GM12878 (cell line): ENCODE measurements around the gene CXorf38. TPM values are rescaled to one million over a fixed set of nuclear protein-coding genes. Genes with fewer than 3 reads are reported as not detected.

Experiments used
- ATAC-seq: fragments of 200-7000 bp; cut with Tn5 transposase; 3 replicates; pipeline ENCODE4 v1.9.1; 2020; ENCODE audit warnings: mild to moderate bottlenecking, moderate library complexity
- BruUV-seq: library from RNA; stranded (reverse); fragments of 400-500 nt; replicated peaks from 2 replicates; lab custom pipeline; 2021; lab: Mats Ljungman, UMichigan
- CTCF ChIA-PET: fragments of 300-600 bp; sonication (Branson Sonifier 250); formaldehyde crosslinking; extraction: SDS; loops from one replicate; lab custom pipeline; 2021; ENCODE audit warnings: inconsistent platforms; lab: Yijun Ruan, JAX
- POLR2A ChIA-PET: fragments of 350-600 bp; formaldehyde crosslinking; extraction: SDS; loops from one replicate; lab custom pipeline; 2021; ENCODE audit warnings: inconsistent platforms; lab: Charles Lee
- RAD21 ChIA-PET: fragments of 300-600 bp; sonication (Branson Sonifier 250); formaldehyde crosslinking; loops from one replicate; lab custom pipeline; 2023; ENCODE audit warnings: antibody characterized with exemption; ENCODE audit not compliant: unreplicated experiment; lab: Charles Lee
- SMC1A ChIA-PET: fragments of 300-600 bp; sonication (Branson Sonifier 250); formaldehyde crosslinking; loops from one replicate; lab custom pipeline; 2023; ENCODE audit not compliant: unreplicated experiment, uncharacterized antibody; lab: Charles Lee
- DNase-seq: peaks from one replicate; pipeline ENCODE4 v3.0.0-alpha.2; 2011; ENCODE audit warnings: low read depth, low spot score
- FAIRE-seq: peaks from 3 replicates; lab custom pipeline; 2011; peaks lifted over from hg19 to GRCh38; lab: Jason Lieb, UNC
- H2AFZ ChIP-seq: 2 replicates; pipeline ENCODE4 v1.6.0; 2011; ENCODE audit warnings: low read depth, low read length, control low read depth; ENCODE audit not compliant: control insufficient read depth
- H3K27ac ChIP-seq: 2 replicates; pipeline ENCODE4 v1.5.1; 2011; ENCODE audit warnings: control low read depth; ENCODE audit not compliant: control insufficient read depth, insufficient read depth
- H3K27me3 ChIP-seq, 2 experiments: replicated peaks in 1 of 2; 2 replicates each; pipeline versions ENCODE4 v1.6.0 to v1.6.1; 2011; ENCODE audit warnings: low read length in 1 of 2; ENCODE audit not compliant: control insufficient read depth in 2 of 2, insufficient read depth in 2 of 2
- H3K36me3 ChIP-seq, 2 experiments: 2 replicates each; pipeline ENCODE4 v1.5.1; 2011; ENCODE audit warnings: low read length in 1 of 2; ENCODE audit not compliant: control insufficient read depth in 2 of 2, insufficient read depth in 2 of 2
- H3K4me1 ChIP-seq: 2 replicates; pipeline ENCODE4 v1.6.1; 2011; ENCODE audit warnings: mild to moderate bottlenecking, low read length, moderate library complexity, mixed read lengths; ENCODE audit not compliant: control insufficient read depth, insufficient read depth
- H3K4me2 ChIP-seq: 2 replicates; pipeline ENCODE4 v1.6.0; 2011; ENCODE audit warnings: control low read depth; ENCODE audit not compliant: control insufficient read depth, insufficient read depth
- H3K4me3 ChIP-seq: fragments of 200-600 bp; sonication (generic); 2 replicates; pipeline ENCODE4 v1.5.1; 2016
- H3K79me2 ChIP-seq: 2 replicates; pipeline ENCODE4 v1.6.0; 2011; ENCODE audit warnings: low read length; ENCODE audit not compliant: control insufficient read depth, insufficient read depth
- H3K9ac ChIP-seq: 2 replicates; pipeline ENCODE4 v1.8.0; 2011; ENCODE audit warnings: low read length, control low read depth, mixed read lengths; ENCODE audit not compliant: control insufficient read depth, insufficient read depth
- H3K9me3 ChIP-seq: replicated peaks from 3 replicates; pipeline ENCODE4 v1.5.1; 2011; ENCODE audit warnings: mild to moderate bottlenecking, low read length; ENCODE audit not compliant: control insufficient read depth, insufficient read depth
- H4K20me1 ChIP-seq: 2 replicates; pipeline ENCODE4 v1.6.0; 2011; ENCODE audit not compliant: control insufficient read depth, insufficient read depth
- ASH2L ChIP-seq: fragments of 300-600, 200-600 bp; sonication (generic); IDR thresholded peaks from 2 replicates; pipeline ENCODE4 v1.6.1; 2017; ENCODE audit warnings: low read depth, mild to moderate bottlenecking, borderline replicate concordance
- CREB1 ChIP-seq: IDR thresholded peaks from 2 replicates; pipeline ENCODE4 v1.6.1; 2012; ENCODE audit warnings: low read depth, mild to moderate bottlenecking, inconsistent platforms
- GABPA ChIP-seq: IDR thresholded peaks from 2 replicates; pipeline ENCODE4 v1.6.1; 2014; ENCODE audit warnings: antibody characterized with exemption, low read depth, mild to moderate bottlenecking, inconsistent platforms
- MEF2A ChIP-seq: IDR thresholded peaks from 2 replicates; pipeline ENCODE4 v1.6.1; 2011; ENCODE audit warnings: low read depth, mild to moderate bottlenecking, low read length, moderate library complexity; ENCODE audit not compliant: insufficient read depth
- NFIC ChIP-seq: IDR thresholded peaks from 2 replicates; pipeline ENCODE4 v1.6.1; 2012; ENCODE audit warnings: low read depth, mild to moderate bottlenecking, inconsistent platforms, low read length, moderate library complexity
- NFXL1 ChIP-seq: fragments of 450-650 bp; IDR thresholded peaks from 2 replicates; pipeline ENCODE4 v1.6.1; 2017; ENCODE audit warnings: antibody characterized with exemption, mild to moderate bottlenecking, borderline replicate concordance
- NFYA ChIP-seq: IDR thresholded peaks from 2 replicates; pipeline ENCODE4 v1.6.1; 2011; ENCODE audit warnings: low read depth, mild to moderate bottlenecking, low read length, improper control_type of control experiment, borderline replicate concordance
- NFYB ChIP-seq: IDR thresholded peaks from 2 replicates; pipeline ENCODE4 v1.6.1; 2011; ENCODE audit warnings: low read depth, mild to moderate bottlenecking, low read length, improper control_type of control experiment, moderate library complexity; ENCODE audit not compliant: insufficient read depth
- PML ChIP-seq: IDR thresholded peaks from 2 replicates; pipeline ENCODE4 v1.6.1; 2012; ENCODE audit warnings: low read length, inconsistent platforms
- SIX5 ChIP-seq: IDR thresholded peaks from 2 replicates; pipeline ENCODE4 v1.6.1; 2011; ENCODE audit warnings: mild to moderate bottlenecking, low read depth, low read length, moderate library complexity; ENCODE audit not compliant: severe bottlenecking
- TAF1 ChIP-seq: IDR thresholded peaks from 2 replicates; pipeline ENCODE4 v1.6.1; 2011; ENCODE audit warnings: mild to moderate bottlenecking, low read depth, low read length, borderline replicate concordance
- ZBED1 ChIP-seq: IDR thresholded peaks from 2 replicates; pipeline ENCODE4 v1.6.1; 2016; ENCODE audit warnings: borderline replicate concordance
- ZZZ3 ChIP-seq: IDR thresholded peaks from 2 replicates; pipeline ENCODE4 v1.6.1; 2011; ENCODE audit warnings: low read depth; ENCODE audit not compliant: control insufficient read depth, insufficient read length
- WGBS: methylation state at CpG from one replicate; pipeline ENCODE4 v1.1.6; 2016; ENCODE audit warnings: low lambda C conversion rate; ENCODE audit not compliant: insufficient replicate concordance, insufficient coverage; ENCODE audit errors: missing lambda C conversion rate; 5-methylcytosine and 5-hydroxymethylcytosine counted together
- in situ Hi-C: fragments of 300-500 bp; cut with MboI; formaldehyde crosslinking; loops from 9 replicates; pipeline ENCODE4 v1.14.3; 2018; ENCODE audit warnings: mixed read lengths
- intact Hi-C: fragments of 100-400 bp; cut with micrococcal nuclease; formaldehyde crosslinking; loops from one replicate; pipeline ENCODE4 v1.14.2; 2022; ENCODE audit not compliant: unreplicated experiment
- polyA plus RNA-seq, 11 experiments: library from polyadenylated mRNA; depleted of rRNA in 4 of 11; unstranded in 6 of 11; stranded (reverse) in 5 of 11; fragments of >200 nt; fragmentation: Nextera tagmentation in 4 of 11; fragmentation: Illumina TruSeq in 1 of 11; extraction: Ambion mirVana in 4 of 11; extraction: Trizol in 1 of 11; gene quantifications; 1 replicate in 1 of 11; 2 replicates in 10 of 11; pipeline versions ENCODE4 v1.2.1 to v1.2.3, GENCODE V29; 2011 to 2016; ENCODE audit warnings: inconsistent platforms in 2 of 11, missing spikeins in 2 of 11, low read depth in 1 of 11
- total RNA-seq, 4 experiments: library from RNA; depleted of rRNA in 3 of 4; stranded (reverse); fragments of >200 nt in 3 of 4; fragmentation: Illumina TruSeq in 1 of 4; extraction: Trizol in 1 of 4; gene quantifications; 2 replicates each; pipeline versions ENCODE4 v1.2.1 to v1.2.3, GENCODE V29; 2013 to 2021
- TF ChIP-seq, protein P1 (sequence below): fragments of 450-650 bp; IDR thresholded peaks from 2 replicates; pipeline ENCODE4 v1.6.1; 2017; ENCODE audit warnings: mild to moderate bottlenecking, moderate library complexity
- TF ChIP-seq, protein P2 (sequence below): fragments of 450-650 bp; IDR thresholded peaks from 2 replicates; pipeline ENCODE4 v1.6.1; 2018; ENCODE audit warnings: borderline replicate concordance, mild to moderate bottlenecking; ENCODE audit not compliant: partially characterized antibody
- TF ChIP-seq, protein P3 (sequence below): fragments of 150-350 bp; IDR thresholded peaks from 2 replicates; pipeline ENCODE4 v1.6.1; 2014; ENCODE audit warnings: mild to moderate bottlenecking, low read depth, low read length

The CXorf38 gene
- total and polyA plus RNA-seq, 10 of the 15 experiments (the other 5 are each of a cell fraction or from before 2014, with no cell fraction given): 2.2 to 50.1 (median 18.8) TPM

DNA sequence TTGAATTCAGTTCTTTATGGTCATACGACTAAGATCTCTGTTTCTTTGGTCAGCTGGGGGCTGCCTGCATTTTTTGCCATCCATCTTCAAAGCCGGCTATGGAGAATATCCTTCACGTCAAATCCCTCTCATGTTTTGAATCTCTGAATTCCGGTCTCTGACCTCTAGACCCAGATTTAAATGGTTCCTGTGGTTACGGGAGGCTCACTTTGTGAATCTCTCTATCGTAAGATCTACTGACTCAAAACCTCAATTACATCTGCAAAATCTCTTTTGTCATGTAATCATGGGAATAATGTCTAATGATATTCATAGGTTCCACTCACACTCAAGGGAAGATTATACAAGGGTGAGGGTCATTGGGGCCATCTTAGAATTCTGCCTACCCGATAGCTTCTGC, 29.8 kb downstream of the CXorf38 start (continued):
- TF ChIP-seq, protein P1, sequence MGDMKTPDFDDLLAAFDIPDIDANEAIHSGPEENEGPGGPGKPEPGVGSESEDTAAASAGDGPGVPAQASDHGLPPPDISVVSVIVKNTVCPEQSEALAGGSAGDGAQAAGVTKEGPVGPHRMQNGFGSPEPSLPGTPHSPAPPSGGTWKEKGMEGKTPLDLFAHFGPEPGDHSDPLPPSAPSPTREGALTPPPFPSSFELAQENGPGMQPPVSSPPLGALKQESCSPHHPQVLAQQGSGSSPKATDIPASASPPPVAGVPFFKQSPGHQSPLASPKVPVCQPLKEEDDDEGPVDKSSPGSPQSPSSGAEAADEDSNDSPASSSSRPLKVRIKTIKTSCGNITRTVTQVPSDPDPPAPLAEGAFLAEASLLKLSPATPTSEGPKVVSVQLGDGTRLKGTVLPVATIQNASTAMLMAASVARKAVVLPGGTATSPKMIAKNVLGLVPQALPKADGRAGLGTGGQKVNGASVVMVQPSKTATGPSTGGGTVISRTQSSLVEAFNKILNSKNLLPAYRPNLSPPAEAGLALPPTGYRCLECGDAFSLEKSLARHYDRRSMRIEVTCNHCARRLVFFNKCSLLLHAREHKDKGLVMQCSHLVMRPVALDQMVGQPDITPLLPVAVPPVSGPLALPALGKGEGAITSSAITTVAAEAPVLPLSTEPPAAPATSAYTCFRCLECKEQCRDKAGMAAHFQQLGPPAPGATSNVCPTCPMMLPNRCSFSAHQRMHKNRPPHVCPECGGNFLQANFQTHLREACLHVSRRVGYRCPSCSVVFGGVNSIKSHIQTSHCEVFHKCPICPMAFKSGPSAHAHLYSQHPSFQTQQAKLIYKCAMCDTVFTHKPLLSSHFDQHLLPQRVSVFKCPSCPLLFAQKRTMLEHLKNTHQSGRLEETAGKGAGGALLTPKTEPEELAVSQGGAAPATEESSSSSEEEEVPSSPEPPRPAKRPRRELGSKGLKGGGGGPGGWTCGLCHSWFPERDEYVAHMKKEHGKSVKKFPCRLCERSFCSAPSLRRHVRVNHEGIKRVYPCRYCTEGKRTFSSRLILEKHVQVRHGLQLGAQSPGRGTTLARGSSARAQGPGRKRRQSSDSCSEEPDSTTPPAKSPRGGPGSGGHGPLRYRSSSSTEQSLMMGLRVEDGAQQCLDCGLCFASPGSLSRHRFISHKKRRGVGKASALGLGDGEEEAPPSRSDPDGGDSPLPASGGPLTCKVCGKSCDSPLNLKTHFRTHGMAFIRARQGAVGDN: no peak
- TF ChIP-seq ZZZ3: no peak
- no peak for TF ChIP-seq NFIC
- no peak for TF ChIP-seq CREB1
- no peak for TF ChIP-seq SIX5
- no peak for TF ChIP-seq MEF2A
- TF ChIP-seq, all 136 proteins: peak for 0

DNA sequence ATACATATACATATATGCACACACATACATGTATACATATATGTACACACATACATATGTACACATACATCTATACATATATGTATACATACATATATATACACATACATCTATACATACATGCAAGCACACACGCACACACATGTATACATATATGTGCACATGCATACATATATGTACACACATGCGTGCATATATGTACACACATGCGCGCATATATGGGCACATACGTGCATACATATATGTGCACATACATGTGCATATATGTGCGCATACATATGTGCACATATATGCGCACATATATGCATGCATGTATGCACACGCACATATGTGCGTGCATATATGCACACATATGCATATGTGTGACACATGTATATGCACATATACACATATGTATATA, 31.4 kb downstream of the CXorf38 start:
- Histone ChIP-seq H3K9me3 (no peaks in the 10 kb centered on the region), H3K9ac (no peak overlapping the region), H3K4me3 (no peak overlapping the region), H3K27ac (no peak overlapping the region), H3K4me2 (no peak overlapping the region), H3K79me2 (no peaks in the 10 kb centered on the region), H3K4me1 (no peaks in the 10 kb centered on the region), H3K36me3 (no peaks in the 10 kb centered on the region), H4K20me1 (no peaks in the 10 kb centered on the region), H3K27me3 (no peaks in the 10 kb centered on the region), H2AFZ (no peak overlapping the region)
- DNase-seq (no peak), ATAC-seq (no peak), FAIRE-seq (no peak)
- RAD21 ChIA-PET: no interaction called here
- POLR2A ChIA-PET: no interaction called here
- CTCF ChIA-PET: no interaction called here
- in situ Hi-C loops (no loop called here), intact Hi-C loops (no loop called here)
- SMC1A ChIA-PET: no interaction called here
- 80% methylated on average over 9 of the region's 9 CpGs for WGBS
- no TSS peak for BruUV-seq
- TF ChIP-seq PML (no peak), ZBED1 (no peak), TAF1 (no peak), ASH2L (no peak), NFXL1 (no peak), NFIC (no peak), GABPA (no peak), NFYB (no peak), NFYA (no peak), ZZZ3 (no peak)
- TF ChIP-seq, protein P2, sequence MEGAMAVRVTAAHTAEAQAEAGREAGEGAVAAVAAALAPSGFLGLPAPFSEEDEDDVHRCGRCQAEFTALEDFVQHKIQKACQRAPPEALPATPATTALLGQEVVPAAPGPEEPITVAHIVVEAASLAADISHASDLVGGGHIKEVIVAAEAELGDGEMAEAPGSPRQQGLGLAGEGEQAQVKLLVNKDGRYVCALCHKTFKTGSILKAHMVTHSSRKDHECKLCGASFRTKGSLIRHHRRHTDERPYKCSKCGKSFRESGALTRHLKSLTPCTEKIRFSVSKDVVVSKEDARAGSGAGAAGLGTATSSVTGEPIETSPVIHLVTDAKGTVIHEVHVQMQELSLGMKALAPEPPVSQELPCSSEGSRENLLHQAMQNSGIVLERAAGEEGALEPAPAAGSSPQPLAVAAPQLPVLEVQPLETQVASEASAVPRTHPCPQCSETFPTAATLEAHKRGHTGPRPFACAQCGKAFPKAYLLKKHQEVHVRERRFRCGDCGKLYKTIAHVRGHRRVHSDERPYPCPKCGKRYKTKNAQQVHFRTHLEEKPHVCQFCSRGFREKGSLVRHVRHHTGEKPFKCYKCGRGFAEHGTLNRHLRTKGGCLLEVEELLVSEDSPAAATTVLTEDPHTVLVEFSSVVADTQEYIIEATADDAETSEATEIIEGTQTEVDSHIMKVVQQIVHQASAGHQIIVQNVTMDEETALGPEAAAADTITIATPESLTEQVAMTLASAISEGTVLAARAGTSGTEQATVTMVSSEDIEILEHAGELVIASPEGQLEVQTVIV: no peak
- TF ChIP-seq, protein P3, sequence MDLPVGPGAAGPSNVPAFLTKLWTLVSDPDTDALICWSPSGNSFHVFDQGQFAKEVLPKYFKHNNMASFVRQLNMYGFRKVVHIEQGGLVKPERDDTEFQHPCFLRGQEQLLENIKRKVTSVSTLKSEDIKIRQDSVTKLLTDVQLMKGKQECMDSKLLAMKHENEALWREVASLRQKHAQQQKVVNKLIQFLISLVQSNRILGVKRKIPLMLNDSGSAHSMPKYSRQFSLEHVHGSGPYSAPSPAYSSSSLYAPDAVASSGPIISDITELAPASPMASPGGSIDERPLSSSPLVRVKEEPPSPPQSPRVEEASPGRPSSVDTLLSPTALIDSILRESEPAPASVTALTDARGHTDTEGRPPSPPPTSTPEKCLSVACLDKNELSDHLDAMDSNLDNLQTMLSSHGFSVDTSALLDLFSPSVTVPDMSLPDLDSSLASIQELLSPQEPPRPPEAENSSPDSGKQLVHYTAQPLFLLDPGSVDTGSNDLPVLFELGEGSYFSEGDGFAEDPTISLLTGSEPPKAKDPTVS: no peak
